AG04449 (cell line): ENCODE measurements around the gene ANO4.
"Not testable (repeated sequence)": the region's sequence is repeated elsewhere in the genome, so short reads cannot be mapped to it uniquely, and the experiment has no call there.

Experiments
- CTCF ChIA-PET: fragments of 350-600 bp; formaldehyde crosslinking; extraction: SDS; loops from one replicate; lab custom pipeline; 2021; ENCODE audit warnings: antibody characterized with exemption; lab: Yijun Ruan, JAX
- POLR2A ChIA-PET: fragments of 400-600, 350-600 bp; formaldehyde crosslinking; extraction: SDS; loops from one replicate; lab custom pipeline; 2020; ENCODE audit warnings: antibody characterized with exemption, inconsistent platforms; lab: Yijun Ruan, JAX
- DNase-seq: peaks from one replicate; pipeline ENCODE4 v3.0.0-alpha.2; 2010; ENCODE audit warnings: low read depth, low spot score
- H3K4me3 ChIP-seq: 2 replicates; pipeline ENCODE4 v1.5.1; 2011; ENCODE audit warnings: low read depth, mild to moderate bottlenecking, control low read depth, low read length
- CTCF ChIP-seq: IDR thresholded peaks from one replicate; pipeline ENCODE4 v1.5.1; 2011; ENCODE audit warnings: mild to moderate bottlenecking, moderate library complexity, low read length, control low read depth, inconsistent platforms; ENCODE audit not compliant: insufficient read depth; ENCODE audit errors: missing control alignments

The ANO4 gene

GRCh38 chr12:101082706-101083105, 288.1 kb downstream of the ANO4 start:
- DNase-seq, result no peak
- ChIA-PET POLR2A (no interaction called here), CTCF (no interaction called here)
- no peak overlapping the region for H3K4me3 ChIP-seq
- no peak for TF ChIP-seq CTCF

- ChIA-PET CTCF (no interaction called here), POLR2A (no interaction called here)
- peak; percentile 12 for DNase-seq
- no peak for TF ChIP-seq CTCF
- no peak overlapping the region for H3K4me3 ChIP-seq
These were observed 292.0 kb downstream of the ANO4 start for GRCh38 chr12:101086490-101087135.

GRCh38 chr12:101087920-101088319, 293.3 kb downstream of the ANO4 start:
- ChIA-PET CTCF (no interaction called here), POLR2A (no interaction called here)
- no peak for DNase-seq
- no peak overlapping the region for H3K4me3 ChIP-seq
- TF ChIP-seq CTCF, result no peak

- POLR2A ChIA-PET, result no interaction called here
- H3K4me3 ChIP-seq, result no peak overlapping the region
- CTCF ChIA-PET, result no interaction called here
- TF ChIP-seq CTCF, result no peak
- DNase-seq, result no peak
These were observed 294.7 kb downstream of the ANO4 start for GRCh38 chr12:101089271-101089670.

GRCh38 chr12:101090222-101090621, 295.6 kb downstream of the ANO4 start:
- CTCF ChIA-PET, POLR2A ChIA-PET, H3K4me3 ChIP-seq, DNase-seq: not testable (repeated sequence)

- no peak for DNase-seq
- CTCF ChIA-PET, result no interaction called here
- no peak overlapping the region for H3K4me3 ChIP-seq
- TF ChIP-seq CTCF, result no peak
- POLR2A ChIA-PET, result no interaction called here
These were observed 303.4 kb downstream of the ANO4 start for GRCh38 chr12:101097829-101098580.
